Fibroblast of lung (primary cell): ENCODE results near the gene GJB5.

Experiments used
- CTCF ChIP-seq, 2 donors: IDR thresholded peaks in 1 of 2; conservative IDR thresholded peaks in 1 of 2; 1 replicate in 1 of 2; 2 replicates in 1 of 2; pipeline ENCODE4 v1.5.1; 2011 to 2012; ENCODE audit warnings: low read length in 2 of 2, control low read depth in 1 of 2, inconsistent platforms in 1 of 2, low read depth in 1 of 2, mild to moderate bottlenecking in 1 of 2
- EZH2 ChIP-seq: IDR thresholded peaks from 2 replicates; pipeline ENCODE4 v1.5.1; 2012; ENCODE audit warnings: low read length, control low read depth, mild to moderate bottlenecking; ENCODE audit errors: missing control alignments

- TF ChIP-seq CTCF (conservative IDR thresholded peaks at IDR 0.05 in 1 of 2, IDR thresholded peaks at IDR 0.05 in 1 of 2; ENCODE audit: low read depth in 1 of 2, low read length in 2 of 2) = no peak
- TF ChIP-seq EZH2 = no peak
Measured at GRCh38 chr1:34715139-34715538, 39.7 kb upstream of the GJB5 start.
